NCI-H2196 (cell line): ENCODE data around the gene TCF25.
A peak's percentile ranks its signal among the peaks of the same experiment; 100 is the strongest.
"Not testable (repeated sequence)": the region's sequence is repeated elsewhere in the genome, so short reads cannot be mapped to it uniquely, and the experiment has no call there.

Source experiments
- DNase-seq: peaks from one replicate; lab custom pipeline; 2025; ENCODE audit not compliant: unreplicated experiment; lab: John Stamatoyannopoulos, UW

The TCF25 gene

DNA sequence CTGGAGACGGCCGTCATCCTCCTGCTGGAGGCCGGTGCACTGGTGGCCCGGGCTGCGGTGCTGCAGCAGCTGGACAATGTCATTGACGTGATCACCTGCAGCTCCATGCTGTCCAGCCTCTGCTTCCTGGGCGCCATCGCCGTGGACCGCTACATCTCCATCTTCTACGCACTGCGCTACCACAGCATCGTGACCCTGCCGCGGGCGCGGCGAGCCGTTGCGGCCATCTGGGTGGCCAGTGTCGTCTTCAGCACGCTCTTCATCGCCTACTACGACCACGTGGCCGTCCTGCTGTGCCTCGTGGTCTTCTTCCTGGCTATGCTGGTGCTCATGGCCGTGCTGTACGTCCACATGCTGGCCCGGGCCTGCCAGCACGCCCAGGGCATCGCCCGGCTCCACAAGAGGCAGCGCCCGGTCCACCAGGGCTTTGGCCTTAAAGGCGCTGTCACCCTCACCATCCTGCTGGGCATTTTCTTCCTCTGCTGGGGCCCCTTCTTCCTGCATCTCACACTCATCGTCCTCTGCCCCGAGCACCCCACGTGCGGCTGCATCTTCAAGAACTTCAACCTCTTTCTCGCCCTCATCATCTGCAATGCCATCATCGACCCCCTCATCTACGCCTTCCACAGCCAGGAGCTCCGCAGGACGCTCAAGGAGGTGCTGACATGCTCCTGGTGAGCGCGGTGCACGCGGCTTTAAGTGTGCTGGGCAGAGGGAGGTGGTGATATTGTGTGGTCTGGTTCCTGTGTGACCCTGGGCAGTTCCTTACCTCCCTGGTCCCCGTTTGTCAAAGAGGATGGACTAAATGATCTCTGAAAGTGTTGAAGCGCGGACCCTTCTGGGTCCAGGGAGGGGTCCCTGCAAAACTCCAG is 46.4 kb downstream of the TCF25 start:
- no peak for DNase-seq

DNA sequence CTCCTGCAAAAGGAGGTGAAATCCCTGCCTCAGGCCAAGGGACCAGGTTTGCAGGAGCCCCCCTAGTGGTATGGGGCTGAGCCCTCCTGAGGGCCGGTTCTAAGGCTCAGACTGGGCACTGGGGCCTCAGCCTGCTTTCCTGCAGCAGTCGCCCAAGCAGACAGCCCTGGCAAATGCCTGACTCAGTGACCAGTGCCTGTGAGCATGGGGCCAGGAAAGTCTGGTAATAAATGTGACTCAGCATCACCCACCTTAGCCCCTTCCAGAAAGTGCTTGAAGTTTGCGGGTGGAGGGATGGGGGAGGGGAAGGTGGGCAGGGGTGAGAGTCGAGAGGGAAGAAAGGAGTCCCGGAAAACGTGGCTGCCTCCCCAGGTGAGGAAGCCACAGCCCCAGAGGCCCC is 47.3 kb downstream of the TCF25 start:
- DNase-seq = no peak

DNA sequence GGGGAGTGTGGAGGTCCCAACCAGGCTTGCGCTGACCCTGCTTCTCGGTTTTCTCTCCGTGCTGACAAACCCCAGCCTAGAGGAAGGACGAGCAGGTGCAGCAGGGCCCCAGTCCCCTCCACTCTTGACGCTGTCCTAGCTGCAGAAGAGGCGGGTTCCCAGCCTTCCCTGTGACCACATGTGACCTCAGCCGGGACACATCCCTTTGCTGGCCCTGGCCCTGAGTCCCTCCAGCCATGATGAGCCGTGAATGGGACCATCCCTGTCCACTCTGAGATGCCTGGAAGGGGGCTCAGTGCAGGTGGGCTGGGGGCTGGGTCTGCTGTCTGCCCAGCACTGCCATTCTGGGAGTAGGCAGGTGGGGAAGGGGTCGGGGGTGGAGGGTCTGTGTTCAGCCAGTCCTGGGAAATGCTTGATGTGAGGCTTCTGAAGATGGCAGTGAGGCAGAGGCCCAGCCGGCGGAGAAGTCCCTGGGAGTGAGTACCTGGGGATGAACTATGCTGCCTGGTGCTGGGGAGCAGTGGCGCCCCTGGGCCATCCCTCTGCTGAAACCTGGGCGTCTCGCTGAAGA is 47.8 kb downstream of the TCF25 start:
- DNase-seq = no peak

DNA sequence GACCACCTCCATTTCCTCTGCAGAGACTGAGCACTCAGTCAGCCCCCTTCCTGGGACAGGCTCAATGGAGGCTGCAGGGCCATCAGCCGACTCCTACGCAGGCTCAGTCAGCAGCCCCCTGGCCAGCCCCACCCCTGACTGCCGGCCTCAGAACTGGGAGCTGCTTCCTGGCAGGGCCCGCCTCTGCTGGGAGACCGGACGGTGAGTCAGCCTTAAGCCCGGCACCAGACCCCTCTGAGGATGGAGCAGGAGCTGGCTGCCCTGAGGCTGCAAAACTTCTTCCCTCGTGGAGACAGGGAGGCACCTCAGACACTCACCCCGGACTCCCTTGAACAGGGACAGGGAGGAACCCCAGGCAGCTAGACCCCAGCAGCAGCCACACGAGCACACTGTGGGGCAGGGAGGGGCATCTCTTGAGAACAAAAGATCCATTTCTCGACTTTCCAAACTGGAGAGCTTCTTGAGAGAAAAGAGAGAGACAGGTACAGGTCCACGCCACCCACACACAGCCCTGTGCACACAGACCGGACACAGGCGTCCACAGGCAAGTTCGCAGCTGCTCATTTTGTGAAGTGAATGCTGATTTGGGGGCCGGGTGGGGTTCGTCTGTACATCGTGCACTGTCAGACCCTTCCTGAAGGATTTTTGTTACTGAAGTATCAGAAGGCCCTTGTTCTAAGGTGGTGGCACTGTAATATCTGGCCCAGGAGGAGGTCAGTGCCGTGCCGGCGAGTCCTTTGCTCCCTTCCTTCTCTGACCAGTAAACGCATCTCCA is 48.5 kb downstream of the TCF25 start:
- peak; percentile 13 for DNase-seq

DNA sequence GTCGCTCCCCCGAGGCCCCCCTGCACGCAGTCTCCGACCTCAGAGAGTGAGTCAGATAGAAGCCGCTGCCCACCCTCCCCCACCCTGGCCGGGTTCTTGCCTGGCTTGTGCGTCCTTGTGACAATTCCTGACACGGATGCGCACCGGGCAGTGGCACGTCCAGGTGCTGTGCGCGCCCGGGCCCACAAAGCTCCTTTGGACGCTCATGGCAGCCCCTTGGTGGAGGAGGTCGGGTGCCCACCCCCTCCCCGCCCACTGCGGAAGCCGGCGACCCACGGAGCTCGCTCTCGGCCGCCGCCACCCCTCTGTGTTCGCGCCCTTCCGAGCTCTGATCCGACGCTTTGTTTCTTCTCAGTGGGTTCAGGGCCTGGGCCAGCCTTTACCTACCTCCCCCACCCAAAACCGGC is 49.1 kb downstream of the TCF25 start:
- DNase-seq = peak; percentile 39

DNA sequence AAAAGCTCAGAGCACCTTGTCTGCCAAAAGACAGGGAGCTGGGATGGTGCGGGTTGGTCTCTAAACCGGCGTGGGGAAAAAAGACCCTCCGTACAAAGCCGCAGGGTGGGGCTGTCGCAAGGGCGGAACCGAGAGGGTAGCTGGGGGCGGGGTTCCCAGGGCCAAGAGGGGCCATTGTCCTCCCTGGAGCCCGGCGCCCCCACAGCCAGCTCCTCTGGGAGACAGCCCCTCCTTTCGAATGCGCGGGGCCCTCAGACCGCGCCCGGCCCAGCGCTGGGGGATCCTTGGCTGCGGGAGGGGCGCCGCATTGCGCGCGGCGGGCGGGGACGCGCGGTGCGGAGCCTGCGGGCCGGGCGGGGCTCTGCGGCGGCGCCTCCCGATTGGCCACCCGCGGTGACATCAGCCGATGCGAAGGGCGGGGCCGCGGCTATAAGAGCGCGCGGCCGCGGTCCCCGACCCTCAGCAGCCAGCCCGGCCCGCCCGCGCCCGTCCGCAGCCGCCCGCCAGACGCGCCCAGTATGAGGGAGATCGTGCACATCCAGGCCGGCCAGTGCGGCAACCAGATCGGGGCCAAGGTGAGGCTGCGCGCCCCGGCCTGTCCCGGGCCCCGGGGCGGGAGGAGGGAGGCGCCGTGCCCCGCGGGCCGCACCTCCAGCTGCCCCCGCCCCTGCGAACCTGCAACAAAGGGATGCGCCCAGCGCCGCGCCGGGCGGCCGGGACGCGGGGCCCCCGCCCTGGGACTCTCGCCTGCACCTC is 49.7 kb downstream of the TCF25 start, which contains the start of gene TUBB3:
TSS of gene TUBB3 (plus strand) at position 459 of the 756 bp plus-strand sequence. CDS start at position 519, 60 bp downstream.
- DNase-seq = peak; percentile 57

DNA sequence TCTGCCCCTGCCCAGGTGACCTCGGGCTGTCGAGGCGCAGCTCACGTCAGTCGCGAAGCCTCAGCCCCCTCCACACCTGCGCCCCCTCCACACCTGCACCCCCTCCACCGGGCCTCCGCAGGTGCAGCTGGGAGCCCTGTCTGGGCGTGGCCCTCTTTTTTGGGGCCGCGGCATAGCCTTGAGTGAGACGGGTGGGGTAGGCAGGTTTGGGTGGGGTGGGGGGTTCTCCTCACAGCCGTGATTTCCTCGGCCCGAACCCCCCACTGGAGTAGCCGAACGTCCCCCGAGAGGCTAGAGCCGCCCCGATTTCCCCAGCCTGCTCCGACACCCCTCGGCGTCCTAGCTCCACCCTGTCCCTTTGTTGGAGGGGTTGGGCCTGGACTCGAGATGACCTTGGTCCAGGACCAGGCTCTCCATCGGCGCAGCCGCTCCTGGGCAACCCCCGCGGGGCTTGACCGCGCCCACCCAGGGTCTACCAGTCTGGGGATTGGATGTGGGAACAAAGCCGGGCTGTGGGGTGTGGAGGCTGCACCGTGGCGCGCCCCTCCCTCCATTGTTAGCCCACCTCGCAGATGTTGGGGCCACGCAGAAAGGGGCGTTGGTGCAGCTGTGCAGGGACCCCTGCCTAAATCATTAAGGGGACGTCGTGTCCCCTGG is 50.4 kb downstream of the TCF25 start:
- DNase-seq = peak; percentile 16

DNA sequence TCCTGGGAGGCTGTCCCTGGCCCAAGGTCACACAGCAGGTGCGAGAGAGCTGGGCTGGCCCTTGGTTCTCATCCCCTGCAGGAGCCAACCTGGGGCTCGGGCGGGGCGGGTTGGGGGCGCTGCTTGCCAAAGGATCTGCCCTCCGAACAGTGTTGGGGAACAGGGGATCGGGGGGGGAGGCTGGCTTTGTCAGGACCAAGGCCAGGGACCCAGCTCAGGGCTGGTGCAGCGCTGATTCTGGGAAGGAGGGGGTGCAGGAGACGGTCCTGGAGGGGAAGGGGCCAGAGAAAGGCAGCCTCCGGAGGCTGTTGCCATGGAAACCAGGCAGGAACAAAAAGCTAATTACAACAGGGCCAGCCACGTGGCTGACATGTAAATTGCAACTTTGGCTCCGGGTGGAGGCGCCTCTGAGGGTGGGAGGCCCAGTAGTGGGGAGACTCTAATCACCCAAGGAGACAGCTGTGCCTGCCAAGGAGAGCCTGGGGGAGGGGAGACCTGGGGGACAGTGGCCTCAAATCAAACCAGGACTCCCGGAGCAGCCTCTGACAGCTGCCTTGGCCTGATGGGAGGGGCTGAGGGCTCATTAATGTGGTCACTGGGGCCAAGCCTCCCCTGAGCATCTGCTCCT is 51.0 kb downstream of the TCF25 start:
- DNase-seq = peak; percentile 18

DNA sequence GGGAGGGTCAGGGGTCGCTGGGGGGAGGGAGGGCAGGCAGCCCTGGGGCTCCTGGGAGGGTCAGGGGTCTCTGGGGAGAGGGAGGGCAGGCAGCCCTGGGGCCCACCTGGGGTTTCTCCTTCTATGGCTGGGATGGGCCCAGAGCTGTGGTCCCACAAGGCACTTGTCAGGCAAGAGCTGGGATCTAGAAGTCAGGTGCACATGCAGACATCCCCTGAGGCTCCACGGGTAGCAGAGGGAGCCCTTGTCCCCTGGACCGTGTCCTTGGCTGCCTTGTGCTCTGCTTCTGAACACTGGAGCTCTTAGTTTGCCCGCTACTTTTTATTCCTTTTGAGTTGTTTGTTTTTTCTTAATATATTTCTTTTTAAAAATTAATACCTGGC is 51.5 kb downstream of the TCF25 start:
- no peak for DNase-seq

DNA sequence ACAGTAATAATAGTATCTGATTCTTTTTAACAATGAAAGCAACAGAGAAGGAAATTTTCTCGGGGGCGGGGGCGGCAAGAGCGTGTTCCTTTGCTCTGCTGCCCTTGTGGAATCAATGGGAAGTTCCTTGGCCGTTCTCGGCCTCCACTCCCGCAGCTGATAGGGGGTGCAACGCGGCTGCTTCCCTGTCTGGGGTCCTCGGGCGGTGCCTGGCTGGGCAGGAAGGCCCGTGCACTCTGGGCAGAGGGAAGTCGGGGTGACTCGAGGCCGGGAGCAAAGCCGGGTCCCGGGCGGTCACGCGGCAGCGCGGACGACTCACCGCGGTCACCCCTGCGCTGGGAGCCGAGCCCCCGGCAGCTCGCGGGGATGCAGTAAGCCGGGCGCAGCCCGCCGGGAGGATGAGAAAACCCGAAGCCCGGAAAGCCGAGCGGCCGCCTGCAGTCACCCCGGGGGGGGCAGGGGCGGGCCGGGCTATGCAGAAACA is 52.2 kb downstream of the TCF25 start:
- no peak for DNase-seq

DNA sequence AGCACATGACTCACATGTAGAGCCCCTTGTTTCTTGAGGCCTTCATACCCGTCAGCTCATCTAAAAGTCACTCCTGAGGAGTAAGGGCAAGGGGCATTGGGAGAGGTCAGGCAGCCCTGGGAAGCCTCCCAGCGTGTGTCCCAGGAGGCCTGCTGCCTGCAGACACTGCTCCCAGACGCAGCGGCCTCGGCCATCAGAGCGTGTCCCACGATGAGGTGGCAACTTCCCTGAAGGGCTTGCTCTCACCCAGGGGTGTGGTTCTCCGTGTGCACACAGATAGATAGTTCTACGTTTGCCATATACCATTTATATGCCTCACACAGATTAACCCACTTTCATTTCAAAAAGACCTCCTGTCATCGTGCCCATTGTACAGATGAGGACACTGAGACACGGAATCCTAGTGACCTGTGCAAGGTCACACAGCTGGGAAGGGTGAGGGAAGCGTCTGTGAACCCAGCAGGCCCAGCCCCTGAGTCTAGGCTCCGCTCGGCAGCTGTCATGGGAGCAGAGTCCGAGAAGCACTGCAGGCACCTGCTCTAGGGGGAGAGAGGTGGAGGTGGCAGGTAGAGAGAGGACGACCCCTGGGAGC is 58.0 kb downstream of the TCF25 start:
- DNase-seq = no peak

DNA sequence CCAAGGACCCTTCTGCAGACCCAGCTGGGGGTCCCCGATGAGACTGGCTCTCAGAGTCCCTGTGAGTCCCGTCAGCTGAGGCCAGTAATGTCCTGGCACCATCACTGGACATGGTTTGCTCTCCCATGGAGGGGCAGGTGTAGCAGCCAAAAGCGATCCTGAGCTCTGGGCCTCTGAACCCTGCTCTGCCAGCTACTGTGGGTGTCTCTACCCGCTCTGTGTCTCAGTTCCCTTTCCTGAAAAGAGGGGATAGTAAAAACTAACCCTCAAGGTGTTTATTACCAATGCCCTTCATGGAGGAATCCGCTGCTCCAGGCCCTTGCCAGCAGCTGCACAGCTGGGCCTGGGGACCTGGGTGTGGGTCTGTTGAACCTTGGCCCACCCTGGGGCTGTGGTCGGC is 58.6 kb downstream of the TCF25 start:
- DNase-seq = no peak

DNA sequence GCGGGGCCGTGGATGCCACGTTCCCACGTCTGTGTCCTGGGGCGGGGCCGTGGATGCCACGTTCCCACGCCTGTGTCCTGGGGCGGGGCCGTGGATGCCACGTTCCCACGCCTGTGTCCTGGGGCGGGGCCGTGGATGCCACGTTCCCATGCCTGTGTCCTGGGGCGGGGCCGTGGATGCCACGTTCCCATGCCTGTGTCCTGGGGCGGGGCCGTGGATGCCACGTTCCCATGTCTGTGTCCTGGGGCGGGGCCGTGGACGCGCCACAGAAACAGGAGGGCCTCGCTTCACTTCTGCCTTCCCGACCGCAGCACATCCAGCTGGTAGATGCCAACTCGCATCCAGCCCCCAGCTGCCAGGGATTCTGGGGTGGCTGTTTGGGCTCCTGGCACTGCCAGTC is 60.6 kb downstream of the TCF25 start:
- not testable (repeated sequence) for DNase-seq

DNA sequence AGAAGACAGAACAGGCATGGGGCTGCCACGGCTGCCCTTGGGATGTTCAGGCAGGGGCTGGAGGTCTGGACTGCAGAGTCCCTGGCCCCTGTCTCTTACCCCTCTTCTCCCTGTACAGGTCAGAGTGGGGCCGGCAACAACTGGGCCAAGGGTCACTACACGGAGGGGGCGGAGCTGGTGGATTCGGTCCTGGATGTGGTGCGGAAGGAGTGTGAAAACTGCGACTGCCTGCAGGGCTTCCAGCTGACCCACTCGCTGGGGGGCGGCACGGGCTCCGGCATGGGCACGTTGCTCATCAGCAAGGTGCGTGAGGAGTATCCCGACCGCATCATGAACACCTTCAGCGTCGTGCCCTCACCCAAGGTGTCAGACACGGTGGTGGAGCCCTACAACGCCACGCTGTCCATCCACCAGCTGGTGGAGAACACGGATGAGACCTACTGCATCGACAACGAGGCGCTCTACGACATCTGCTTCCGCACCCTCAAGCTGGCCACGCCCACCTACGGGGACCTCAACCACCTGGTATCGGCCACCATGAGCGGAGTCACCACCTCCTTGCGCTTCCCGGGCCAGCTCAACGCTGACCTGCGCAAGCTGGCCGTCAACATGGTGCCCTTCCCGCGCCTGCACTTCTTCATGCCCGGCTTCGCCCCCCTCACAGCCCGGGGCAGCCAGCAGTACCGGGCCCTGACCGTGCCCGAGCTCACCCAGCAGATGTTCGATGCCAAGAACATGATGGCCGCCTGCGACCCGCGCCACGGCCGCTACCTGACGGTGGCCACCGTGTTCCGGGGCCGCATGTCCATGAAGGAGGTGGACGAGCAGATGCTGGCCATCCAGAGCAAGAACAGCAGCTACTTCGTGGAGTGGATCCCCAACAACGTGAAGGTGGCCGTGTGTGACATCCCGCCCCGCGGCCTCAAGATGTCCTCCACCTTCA is 61.5 kb downstream of the TCF25 start:
- no peak for DNase-seq

DNA sequence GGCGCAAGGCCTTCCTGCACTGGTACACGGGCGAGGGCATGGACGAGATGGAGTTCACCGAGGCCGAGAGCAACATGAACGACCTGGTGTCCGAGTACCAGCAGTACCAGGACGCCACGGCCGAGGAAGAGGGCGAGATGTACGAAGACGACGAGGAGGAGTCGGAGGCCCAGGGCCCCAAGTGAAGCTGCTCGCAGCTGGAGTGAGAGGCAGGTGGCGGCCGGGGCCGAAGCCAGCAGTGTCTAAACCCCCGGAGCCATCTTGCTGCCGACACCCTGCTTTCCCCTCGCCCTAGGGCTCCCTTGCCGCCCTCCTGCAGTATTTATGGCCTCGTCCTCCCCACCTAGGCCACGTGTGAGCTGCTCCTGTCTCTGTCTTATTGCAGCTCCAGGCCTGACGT is 62.2 kb downstream of the TCF25 start:
- DNase-seq = not testable (repeated sequence)

DNA sequence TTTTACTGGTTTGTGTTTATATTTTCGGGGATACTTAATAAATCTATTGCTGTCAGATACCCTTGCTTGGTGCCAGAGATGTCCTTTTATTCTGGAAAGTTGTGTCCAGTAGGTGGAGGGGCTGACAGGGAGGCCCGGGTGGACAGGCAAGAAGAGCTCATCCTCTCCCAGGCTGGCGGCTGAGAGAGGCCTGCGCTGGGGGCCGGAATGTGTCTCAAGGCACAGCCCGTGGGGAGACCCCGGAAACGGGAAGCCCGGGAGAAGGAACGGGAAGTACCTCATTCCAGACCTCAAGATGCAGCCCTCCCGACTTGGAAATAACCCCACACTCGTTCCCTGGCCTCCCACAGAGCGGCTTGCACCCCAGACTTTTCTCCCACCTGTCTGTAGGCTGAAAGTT is 62.6 kb downstream of the TCF25 start:
- no peak for DNase-seq

DNA sequence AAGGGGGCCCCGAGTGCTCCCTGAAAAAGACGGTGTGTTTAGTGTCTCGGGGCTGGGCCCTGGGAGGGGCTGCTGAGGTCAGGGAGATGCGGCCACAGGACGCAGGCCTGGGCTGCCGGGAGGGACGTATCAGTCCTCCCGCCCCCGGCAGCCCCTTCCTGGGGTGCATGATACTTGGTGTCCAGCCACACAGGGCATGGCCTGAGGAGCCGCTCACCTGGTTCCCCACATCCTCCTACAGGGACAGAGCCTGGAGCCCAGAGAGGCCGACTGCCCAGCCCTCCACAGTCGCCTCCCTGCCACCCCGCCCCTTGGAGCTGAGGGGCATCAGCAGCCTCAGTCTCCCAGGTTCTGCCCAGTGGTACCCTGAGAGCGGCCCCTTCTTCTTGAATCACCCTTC is 63.1 kb downstream of the TCF25 start:
- no peak for DNase-seq

DNA sequence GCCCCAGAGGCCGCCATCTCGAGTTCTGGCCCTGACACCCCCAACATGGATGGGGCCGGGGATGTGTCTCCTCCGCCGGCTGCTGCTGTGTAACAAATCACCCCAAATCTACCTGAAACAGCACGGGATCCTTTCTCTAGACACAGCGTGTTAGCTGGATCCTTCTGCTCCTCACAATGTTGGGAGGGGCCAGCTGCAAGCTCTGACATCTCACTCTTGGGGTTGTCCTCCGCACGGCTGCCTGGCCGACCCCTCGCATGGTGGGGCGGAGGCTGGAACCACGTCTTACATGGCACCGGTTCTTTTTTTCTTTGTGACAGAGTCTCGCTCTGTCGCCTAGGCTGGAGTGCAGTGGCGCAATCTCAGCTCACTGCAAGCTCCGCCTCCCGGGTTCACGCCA is 63.6 kb downstream of the TCF25 start:
- no peak for DNase-seq
